NAMALWA (cell line): Measurements from ENCODE around the gene LEMD2.

Experiments
- DNase-seq: peaks from one replicate; pipeline ENCODE4 v3.0.0-alpha.2; 2015; ENCODE audit warnings: low spot score

The LEMD2 gene

DNA sequence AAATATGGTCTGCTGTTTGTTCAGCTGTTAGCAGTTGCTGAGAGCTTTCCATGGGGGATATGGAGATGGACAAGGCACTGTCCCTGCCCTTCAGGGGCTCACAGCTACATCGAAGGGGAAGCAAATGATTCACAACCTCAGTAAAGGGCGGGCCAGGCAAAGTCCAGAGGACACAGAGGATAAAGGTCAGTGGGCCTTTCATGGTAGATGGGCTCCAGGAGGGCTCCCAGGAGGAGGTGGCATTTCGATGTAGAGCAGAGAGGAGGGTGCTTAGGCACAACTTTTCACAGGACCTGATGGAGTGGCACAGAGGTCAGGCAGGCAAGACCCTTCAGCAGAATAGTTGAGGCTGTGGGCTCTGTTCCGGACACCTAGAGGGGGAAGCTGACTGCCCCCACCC lies 30.1 kb upstream of the LEMD2 start:
- no peak for DNase-seq

- DNase-seq = no peak
These were observed 29.4 kb upstream of the LEMD2 start for GRCh38 chr6:33818293-33818692.

DNA sequence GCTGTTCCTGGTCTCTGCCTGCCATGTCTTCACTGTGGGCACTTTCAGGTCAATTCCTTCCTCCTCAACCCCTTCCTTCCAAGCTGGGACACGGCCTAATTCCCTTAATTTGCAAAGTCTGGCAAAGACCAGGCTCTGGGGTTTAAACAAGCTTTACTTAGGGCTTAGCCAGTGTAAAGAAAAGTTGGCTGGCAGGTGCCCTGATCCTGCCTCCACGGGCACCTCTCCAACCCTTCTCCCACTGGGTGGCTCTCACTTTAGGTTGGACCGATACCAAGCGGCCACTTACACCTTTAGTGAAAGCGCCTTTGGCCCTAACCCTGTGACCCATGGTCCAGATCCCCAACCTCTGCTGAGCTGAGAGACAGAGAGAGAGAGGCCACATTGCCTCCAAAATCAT lies 28.6 kb upstream of the LEMD2 start:
- DNase-seq = no peak

GRCh38 chr6:33816911-33817310 lies 28.0 kb upstream of the LEMD2 start:
- no peak for DNase-seq

GRCh38 chr6:33815854-33816253 lies 26.9 kb upstream of the LEMD2 start:
- DNase-seq = peak; percentile 52

- no peak for DNase-seq
These were observed 25.4 kb upstream of the LEMD2 start for GRCh38 chr6:33813990-33814985.

DNA sequence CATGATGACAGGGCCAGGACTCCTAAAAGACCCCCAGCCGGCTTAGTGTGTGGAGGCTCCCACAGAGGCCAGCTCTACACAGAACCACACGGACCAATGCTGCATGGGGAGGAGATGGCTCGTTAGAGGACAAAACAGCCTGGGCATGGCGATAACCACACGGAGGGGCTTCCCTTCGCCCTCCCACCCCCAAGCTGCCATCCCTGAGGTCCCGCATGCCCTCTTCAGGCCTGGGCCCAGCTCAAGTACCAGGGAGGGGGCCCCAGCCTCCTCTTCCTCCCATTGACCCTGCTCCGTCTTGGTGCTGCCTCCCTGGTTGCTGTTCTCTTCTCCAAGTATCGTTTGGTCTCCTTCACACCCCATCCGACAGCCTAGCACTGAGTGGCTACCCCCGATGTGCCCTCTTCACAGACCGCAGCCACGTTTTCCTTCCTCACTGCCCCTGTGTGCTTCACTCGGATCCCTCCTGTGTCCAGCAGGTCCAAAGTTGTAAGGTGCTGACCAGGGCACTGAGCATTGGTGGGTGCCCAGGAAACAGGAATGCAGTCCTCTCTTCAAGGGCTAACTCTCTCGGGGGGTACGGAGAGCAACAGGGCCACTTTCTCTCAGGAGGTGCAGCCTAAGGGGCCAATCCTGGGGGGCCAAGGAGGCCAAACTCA lies 24.4 kb upstream of the LEMD2 start:
- no peak for DNase-seq

GRCh38 chr6:33812669-33813068 lies 23.7 kb upstream of the LEMD2 start:
- peak; percentile 50 for DNase-seq

- DNase-seq = peak; percentile 12
These were observed 20.7 kb upstream of the LEMD2 start for GRCh38 chr6:33809594-33809993.

GRCh38 chr6:33808641-33809180 lies 19.8 kb upstream of the LEMD2 start:
- no peak for DNase-seq

- DNase-seq = no peak
These were observed 18.7 kb upstream of the LEMD2 start for GRCh38 chr6:33807606-33808005.

DNA sequence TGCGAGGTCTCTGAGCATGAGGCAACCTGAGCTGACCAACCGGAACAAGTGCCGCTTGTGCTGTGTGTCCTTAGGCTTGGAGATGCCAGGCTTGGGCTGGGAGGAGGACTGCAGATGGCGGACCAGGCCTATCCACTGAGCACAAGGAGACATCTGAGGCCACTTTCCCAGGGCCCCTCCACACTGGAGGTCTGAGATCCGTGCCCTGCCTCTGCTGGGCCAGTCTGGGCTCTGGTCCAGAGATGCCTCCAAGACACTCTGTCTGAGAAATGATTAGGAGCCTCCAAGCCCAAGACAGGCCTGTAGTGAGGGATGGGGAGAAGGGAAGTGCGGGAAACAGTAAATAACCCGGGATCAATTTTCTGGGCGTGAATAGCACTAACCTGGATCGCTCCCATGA lies 17.9 kb upstream of the LEMD2 start:
- DNase-seq = no peak

DNA sequence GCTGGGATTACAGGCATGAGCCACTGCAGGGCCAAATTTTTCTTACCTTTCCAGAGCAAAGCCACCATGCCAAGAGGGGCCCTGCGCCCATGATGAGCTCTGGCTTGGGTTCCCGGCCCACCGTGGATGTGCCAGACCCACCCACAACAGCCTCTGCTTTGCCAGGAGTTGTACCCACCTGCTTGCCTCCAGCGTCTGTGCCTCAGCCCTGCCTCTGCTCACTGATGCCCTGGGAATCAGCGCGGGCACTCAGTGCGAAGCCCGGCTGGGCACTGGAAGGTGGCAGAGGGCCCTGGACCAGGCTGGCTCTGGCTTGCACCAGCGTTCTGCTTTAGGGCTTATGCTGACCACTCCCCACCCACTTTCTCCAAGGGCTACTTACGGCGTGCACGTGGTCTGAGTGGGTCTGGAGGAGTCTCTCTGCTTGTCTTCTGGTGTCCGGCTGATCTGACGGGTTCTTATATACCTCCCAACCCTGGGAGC lies 14.7 kb upstream of the LEMD2 start, which contains the start of gene MLN:
Gene MLN, minus strand, starts transcription at position 433 of the 483 bp plus-strand sequence. CDS start 2,840 bp downstream, outside the sequence.
- DNase-seq = no peak

DNA sequence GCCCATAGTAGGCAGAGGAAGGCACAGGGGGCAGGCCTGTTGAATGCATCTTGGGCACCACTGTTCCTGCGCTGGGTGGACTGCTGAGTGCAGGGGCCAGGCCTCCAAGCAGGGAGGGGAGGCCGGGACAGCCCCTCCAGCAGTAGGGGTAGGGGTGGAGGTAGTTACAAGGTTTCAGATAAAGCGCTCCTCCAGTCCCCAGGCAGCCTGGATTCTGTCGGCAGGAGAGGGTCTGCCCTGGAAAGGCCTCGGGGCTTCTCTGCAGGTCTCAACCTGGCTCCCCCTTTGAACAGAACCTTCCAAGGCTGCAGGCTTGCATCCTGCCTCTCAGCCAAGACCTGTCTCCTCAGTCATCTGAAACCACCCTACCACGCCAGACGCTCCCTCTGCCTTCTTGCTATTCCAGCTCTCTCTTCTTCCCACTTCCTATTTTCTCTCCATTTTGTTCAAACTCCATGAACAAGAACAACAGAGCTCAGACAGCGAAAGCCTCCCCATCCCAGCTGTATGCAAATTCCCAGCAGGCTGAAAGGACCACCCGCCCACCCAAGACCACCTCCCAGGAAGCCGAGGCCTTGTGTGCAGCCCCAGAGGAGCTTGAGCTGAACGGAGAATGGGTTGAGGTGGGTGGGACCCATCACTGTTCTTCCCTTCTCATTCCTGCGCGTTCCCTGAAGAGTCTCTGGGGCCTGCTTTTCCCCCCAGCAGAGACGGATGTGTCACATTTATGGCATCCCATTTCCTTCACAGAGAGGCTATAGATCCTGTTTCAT lies 13.4 kb upstream of the LEMD2 start:
- no peak for DNase-seq

- no peak for DNase-seq
These were observed 12.7 kb upstream of the LEMD2 start for GRCh38 chr6:33801611-33802010.

GRCh38 chr6:33800248-33800969 lies 11.5 kb upstream of the LEMD2 start:
- DNase-seq = no peak

- no peak for DNase-seq
These were observed 10.7 kb upstream of the LEMD2 start for GRCh38 chr6:33799454-33800113.

- no peak for DNase-seq
These were observed 9.5 kb upstream of the LEMD2 start for GRCh38 chr6:33798343-33798848.

DNA sequence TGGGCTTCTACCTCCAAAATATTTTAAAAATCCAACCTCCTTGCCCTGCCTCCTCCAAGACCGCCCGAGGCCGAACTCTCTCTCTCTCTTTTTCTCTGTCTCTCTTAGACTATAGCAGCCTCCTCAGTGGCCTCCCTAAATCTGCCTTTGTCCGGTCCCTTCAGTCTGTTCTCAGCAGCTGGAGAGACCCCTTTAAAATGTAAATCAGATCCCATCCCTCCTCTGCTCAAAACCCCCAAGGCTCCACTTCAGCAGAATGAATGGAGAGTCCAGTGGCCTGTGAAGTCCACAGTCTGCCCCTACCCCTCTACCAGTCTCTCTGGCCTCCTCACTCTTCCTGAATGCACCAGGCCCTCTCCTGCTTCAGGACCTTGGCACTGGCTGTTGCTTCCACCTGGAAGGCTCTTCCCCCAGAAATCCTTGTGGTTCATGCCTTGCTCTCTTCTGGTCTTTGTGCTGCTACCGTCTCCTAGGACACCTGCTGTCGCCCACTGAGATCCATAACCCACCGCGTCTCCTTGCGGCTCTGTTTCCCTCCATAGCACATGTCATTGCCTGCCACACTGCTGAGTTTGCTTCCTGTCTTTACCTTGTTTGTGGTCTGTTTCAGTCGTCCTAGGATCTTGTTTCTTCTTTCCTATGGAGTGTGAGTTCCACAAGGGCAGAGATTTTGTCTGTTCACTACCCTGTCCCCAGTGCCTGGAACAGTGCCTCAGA lies 8.9 kb upstream of the LEMD2 start:
- no peak for DNase-seq
